ENCODE measurements around the gene ITPK1. TPM values are rescaled to one million over a fixed set of nuclear protein-coding genes. Genes with fewer than 3 reads are reported as not detected.

The ITPK1 gene
- total RNA-seq, 1 experiment from 2014 or later, result 27.5 TPM

DNA sequence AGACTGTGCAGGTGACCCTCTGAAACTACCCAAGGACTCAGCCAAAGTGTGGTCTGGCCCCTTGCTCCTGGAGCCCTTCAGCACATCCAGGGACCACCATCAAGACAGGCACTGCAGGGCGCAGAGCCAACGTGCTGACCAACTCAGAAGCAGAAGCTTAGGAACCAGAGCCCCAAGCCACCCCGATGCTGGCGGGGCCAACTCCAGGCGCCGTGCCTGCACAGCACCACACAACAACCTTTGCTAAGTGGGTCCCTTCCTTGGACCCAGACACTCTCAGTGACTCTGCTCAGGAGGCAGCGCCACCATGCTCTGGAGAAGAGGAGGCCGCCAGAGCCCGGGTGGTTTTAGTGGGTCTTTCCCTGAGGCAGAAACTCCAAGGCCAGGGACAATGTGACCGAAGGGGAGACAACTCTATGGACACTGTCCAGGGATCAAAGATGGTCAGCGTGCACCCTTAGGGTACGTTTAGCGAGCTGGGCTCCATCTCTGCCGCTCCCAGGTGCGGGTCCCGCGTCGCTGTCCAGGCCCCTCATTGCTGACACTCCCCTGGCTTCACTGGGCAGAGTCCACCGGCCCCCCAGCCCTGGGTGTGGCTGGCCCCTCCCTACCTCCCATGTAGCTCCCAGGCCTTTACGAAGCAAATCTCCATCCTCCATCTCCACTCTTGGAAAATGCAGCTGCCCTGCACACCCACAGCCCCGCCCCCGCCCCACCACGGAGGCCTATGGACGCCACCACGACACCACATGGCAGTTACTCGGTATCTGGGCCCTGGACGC, 176.6 kb downstream of the ITPK1 start:
- DNase-seq (ENCODE audit: low read depth), result no peak

DNA sequence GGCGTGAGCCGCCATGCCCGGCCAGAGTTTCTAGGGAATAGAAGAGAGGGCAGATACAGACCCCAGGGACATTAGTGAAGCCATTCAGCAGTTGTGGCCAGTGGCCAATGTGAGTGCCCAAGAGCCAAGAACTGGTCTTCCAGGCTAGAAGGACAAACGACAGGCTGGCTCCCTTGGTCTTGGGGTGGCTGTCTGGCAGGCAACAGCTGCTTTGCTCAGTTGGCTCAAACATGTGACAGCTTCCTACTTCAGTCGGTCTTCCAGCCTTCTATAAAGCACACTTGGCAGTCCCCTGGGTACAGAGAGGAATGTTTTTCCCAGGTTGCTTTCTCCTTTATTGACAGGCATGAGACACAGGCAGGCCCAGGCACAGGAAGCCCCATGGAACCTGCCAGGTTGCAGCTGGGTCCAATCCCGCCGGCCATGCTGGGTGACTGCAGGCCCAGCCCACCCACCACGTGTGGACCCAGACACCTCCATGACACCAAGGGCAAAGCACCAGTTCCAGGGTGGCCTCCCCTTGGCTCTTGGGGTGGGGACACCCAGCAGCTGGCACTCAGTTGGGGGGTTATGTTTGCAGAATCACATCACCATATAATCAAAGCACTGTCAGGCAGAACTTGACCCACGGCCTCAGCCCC, 177.4 kb downstream of the ITPK1 start:
- peak; percentile 37 for DNase-seq (ENCODE audit: low read depth)

DNA sequence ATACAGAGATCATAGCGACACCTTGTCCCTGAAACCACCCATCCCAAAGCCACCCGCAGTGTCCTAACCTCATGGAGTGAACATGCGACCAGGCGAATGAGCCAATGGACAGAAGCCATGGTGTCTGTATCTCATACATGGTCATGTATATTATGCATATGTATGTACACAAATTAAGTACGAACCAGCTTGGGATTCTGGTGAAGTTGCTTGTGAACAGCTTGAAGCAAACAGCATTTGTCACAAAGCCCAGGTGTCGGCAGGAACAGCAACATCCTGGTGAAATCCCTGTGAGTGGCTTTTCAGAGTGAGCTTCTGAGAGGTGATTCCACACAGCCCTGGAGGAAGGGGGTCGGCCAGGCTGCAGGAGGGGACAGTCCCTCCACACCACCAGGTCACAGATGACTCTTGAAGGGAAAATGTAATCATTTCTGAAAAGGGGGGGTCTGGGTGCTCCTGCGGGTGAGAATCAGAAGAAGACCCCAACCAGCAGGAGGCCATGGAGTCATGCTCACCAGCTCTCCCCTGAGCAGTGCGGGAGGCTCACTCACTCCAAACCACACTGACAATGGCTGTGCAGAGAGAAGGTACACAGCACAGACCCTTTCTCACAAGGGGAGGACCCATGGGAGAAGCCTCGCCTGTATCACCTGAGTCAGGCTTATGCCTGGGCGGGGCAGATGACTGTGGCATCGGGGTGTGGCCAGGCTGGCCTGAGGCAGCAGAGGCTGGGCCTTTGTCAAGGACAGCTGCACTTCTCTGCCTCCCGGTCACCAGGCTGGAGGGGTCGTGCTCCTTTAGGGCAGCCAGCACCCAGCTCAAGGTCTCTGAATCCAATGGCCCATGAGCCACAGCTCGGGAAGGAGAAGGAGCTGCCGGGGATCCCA, 178.4 kb downstream of the ITPK1 start:
- DNase-seq (ENCODE audit: low read depth), result no peak

DNA sequence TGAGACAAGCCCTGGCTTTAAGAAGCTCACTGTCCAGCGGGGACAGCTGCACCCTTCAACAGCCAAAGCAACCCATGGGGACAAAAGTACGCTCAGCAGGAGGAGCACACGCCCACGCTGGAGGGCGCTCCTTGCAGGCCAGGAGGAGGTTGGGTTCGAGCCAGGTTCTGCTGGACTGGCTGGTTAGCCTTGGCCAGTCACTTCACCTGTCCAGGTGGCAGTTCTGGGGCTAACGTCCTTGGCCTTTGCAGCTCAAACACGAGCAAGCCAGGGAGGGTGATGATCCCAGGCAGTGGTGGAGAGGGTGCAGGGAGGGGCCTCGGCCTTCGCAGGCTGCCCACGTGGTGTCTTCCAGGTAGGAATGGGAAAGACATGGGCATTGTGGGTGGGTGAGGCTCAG, 179.6 kb downstream of the ITPK1 start:
- DNase-seq (ENCODE audit: low read depth), result no peak

DNA sequence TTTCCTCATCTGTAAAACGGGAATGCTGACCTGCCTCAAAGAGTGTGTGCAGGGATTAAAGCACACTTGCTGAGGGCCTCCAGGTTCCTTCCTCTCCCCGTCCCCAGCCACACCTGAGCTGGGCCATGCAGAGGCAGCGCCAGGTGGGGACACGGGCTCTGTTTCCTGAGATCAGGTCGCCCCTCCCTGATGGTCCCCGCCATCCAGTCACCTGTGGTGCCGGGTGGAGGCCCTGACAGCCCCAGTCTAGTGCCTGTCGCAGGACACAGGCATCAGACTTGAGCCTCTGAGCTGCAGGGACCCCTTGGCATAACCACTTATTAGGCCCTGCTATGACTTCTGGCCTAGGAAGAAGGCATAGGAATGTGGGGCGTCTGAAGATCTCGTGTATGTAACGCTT, 180.3 kb downstream of the ITPK1 start:
- DNase-seq (ENCODE audit: low read depth), result no peak

DNA sequence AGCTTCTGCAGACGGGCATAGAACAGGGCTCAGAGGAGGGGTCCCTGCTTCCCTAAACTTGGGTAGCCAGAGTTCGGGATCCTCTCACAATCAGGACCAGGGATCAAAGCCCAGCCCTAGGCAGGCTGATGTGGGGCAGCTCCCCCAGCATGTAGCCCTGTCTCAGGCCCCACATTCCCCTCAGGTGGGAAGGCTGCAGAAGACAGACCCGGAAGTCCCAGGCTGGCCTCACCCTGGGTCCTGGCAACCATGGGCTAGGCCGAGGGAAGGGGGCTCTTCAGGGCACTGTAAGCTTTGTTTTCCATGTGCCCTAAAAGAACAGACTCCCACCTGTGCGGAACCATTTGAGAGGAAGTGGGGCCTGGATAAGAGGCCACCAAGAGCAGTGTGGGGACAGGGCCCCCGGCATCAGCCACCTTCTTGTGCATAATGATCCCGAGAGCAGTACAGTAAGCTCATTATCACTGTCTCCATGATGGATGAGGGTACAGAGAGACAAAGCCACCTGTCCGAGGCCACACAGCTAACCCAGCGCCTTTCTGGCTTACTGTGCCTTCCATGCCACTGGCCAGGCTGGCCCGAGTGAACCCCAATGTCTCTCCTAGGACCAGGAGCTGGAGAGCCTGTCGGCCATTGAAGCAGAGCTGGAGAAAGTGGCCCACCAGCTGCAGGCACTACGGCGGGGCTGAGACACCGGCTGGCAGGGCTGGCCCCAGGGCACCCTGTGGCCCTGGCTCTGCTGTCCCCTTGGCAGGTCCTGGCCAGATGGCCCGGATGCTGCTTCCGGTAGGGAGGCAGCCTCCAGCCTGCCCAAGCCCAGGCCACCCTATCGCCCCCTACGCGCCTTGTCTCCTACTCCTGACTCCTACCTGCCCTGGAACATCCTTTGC, 181.3 kb downstream of the ITPK1 start:
- no peak for DNase-seq (ENCODE audit: low read depth)

DNA sequence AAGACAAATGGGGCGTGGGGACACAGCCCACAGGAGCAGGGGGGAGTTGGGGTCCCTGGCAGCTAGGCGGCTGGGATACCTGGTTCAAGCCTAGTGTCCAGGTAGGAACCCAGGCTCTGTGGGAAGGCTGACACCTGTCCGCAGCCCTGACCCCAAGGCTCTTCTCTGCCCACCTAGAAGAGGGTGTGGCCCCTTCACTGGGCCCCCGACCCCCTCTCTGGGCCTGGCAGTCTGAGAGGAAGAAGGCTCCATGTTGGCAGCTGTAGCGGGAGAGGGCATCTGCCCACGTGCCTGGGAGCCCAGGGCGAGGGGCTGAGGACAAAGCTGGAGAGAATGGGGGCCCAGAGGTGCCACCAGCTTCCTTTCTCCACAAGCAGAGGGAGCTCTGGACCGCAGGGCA, 182.2 kb downstream of the ITPK1 start:
- no peak for DNase-seq (ENCODE audit: low read depth)

DNA sequence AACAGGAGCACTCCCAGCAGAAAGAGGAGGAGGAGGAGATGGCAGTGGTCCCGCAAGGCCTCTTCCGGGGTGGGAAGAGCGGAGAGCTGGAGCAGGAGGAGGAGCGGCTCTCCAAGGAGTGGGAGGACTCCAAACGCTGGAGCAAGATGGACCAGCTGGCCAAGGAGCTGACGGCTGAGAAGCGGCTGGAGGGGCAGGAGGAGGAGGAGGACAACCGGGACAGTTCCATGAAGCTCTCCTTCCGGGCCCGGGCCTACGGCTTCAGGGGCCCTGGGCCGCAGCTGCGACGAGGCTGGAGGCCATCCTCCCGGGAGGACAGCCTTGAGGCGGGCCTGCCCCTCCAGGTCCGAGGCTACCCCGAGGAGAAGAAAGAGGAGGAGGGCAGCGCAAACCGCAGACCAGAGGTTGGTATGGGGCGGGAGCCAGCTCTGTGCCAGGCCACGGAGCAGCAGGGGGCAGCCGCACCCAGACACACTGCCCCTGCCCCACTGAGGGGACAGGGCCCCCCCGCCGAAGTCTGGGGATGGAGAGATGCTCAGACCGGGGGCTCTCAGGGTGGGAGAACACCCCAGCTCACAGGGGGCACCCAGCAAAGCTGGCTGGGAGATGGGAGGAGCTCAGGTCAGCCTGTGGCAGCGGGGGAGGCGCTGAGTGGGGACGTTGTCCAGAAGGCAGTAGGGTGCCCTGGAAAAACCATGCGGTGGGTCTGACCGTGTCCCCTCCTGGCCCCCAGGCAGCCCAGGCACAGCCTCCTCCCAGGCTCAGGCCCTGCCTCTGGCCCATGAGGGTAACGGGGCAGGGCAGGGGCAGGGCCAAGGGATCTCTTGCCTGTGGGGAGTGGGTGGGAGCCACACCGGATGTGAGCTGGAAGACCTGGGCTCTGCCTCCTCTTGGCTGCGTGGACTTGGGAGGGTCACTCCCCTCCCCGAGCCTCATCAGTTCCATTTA, 183.0 kb downstream of the ITPK1 start:
- no peak for DNase-seq (ENCODE audit: low read depth)

DNA sequence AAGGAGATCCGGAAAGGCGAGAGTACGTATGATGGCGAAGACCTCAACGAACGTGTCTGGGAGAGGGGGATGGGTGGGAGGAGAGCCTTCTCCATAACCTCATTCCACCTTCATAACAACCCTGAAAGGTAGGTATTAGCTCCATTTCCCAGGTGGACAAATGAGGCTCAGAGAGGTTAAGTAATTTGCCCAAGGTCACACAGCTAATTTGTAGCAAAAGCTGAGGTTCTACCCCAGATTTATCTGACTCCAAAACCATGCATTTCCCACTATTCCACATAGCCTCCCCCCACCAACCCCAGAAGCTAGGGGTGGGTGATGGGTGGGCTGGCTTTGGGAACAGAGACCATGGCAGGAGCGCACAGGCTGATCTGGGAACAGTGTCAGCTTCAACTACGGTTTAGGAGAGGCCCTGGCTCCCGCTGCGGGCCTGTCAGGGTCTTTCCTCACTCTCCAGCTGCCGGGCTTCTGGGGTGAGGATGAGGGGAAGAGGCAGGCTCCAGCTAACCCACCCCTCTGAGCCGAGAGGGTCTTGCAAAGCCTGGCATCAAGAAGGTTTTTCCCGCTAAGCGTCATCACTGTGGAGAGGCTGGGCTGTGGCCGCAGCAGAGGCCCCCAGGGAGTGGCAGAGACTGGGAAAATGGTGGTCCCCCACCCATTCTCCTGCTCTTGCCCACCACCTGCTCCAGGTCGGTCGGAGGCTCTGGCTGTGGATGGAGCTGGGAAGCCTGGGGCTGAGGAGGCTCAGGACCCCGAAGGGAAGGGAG, 183.9 kb downstream of the ITPK1 start:
- no peak for DNase-seq (ENCODE audit: low read depth)

DNA sequence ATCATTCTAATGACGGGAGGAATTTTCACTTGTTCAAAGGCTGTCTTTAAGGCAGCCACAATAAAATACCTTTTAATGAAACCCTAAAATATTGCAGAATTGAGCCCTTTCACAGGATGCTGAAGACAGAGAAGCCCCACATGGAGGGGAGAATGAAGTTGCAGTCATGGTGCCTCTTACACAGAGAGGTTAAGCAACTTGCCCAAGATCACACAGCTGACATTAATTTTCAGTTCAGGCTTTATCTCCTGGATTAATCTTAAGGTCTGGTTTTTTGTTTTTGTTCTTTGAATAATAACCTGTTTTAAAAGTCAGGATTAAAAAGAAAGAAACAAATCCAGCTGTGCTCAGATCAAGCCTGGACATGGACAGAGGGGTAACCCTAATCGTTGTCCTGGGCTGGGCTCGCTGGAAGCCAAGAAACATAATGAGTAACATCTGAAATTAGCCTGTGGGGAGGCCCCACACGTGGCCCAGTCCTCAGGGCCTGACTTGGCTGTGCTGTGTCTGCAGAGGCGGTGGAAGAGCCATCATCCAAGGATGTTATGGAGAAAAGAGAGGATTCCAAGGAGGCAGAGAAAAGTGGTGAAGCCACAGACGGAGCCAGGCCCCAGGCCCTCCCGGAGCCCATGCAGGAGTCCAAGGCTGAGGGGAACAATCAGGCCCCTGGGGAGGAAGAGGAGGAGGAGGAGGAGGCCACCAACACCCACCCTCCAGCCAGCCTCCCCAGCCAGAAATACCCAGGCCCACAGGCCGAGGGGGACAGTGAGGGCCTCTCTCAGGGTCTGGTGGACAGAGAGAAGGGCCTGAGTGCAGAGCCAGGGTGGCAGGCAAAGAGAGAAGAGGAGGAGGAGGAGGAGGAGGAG, 184.8 kb downstream of the ITPK1 start:
- no peak for DNase-seq (ENCODE audit: low read depth)

DNA sequence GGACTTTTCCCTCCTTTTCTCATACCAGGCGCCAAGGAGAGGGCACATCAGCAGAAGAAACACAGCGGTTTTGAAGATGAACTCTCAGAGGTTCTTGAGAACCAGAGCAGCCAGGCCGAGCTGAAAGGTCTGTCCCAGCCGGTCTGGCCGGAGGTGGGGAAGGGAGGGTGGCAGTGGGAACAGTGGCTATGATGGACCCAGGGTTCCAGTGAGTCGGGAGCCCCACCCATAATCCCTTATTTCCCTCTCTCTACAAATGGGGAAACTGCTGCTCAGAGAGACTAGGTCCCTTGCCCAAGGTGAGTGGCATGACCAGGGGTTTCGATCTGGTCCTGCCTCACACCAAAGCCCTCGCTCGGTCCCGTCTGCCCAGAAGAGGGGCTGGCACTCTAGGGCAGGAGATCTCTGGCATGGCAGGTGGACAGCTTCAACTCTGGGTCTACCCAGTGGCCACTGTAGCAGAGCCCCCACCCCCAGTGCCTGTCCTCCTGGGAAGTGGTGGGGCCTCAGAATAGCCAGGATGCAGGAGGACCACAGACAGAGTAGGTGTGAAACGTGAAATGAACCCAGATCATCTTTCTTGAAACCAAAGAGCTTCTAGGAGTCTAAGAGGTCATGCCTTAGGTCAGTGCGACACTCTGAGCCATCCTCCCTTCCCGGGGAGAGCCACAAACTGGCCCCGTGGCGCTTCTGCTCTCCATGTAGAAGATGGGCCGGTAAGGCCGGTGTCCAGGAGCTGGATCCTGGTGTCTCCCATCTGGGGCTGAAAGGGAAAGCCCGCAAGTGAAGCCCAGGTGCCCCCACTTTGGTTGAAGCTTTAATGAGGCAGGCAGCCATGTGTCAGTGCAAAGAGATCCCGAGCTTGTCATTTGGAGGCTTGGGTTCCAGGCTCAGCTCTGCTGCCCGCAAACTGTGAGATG, 185.8 kb downstream of the ITPK1 start:
- DNase-seq (ENCODE audit: low read depth), result no peak

GRCh38 chr14:92928961-92929688, 186.6 kb downstream of the ITPK1 start:
- no peak for DNase-seq (ENCODE audit: low read depth)

- no peak for DNase-seq (ENCODE audit: low read depth)
Observed at GRCh38 chr14:92928258-92928629, 187.5 kb downstream of the ITPK1 start.

GRCh38 chr14:92927349-92928257, 188.1 kb downstream of the ITPK1 start:
- no peak for DNase-seq (ENCODE audit: low read depth)

- DNase-seq (ENCODE audit: low read depth), result no peak
Observed at GRCh38 chr14:92926931-92927330, 188.8 kb downstream of the ITPK1 start.

Data from LHCN-M2 (cell line).